Measurements from ENCODE around the gene RNF41.

RNF41 gene

GRCh38 chr12:56256326-56256960, 34.7 kb upstream of the RNF41 start:
- H3K4me3 ChIP-seq (ENCODE audit: low read depth, low read length) = no peak overlapping the region
- 0 out of 2 replicates have a peak, but pooled peaks have one; percentile 3 for TF ChIP-seq CTCF (IDR thresholded peaks at IDR 0.05; ENCODE audit: borderline replicate concordance, insufficient read depth, low read depth, low read length)

- no peak for TF ChIP-seq CTCF (IDR thresholded peaks at IDR 0.05; ENCODE audit: borderline replicate concordance, insufficient read depth, low read depth, low read length)
- no peak overlapping the region for H3K4me3 ChIP-seq (ENCODE audit: low read depth, low read length)
Observed at GRCh38 chr12:56255671-56256070, 33.9 kb upstream of the RNF41 start.

GRCh38 chr12:56253091-56253490, 31.4 kb upstream of the RNF41 start:
- no peak overlapping the region for H3K4me3 ChIP-seq (ENCODE audit: low read depth, low read length)
- TF ChIP-seq CTCF (IDR thresholded peaks at IDR 0.05; ENCODE audit: borderline replicate concordance, insufficient read depth, low read depth, low read length) = no peak

- no peak for TF ChIP-seq CTCF (IDR thresholded peaks at IDR 0.05; ENCODE audit: borderline replicate concordance, insufficient read depth, low read depth, low read length)
- H3K4me3 ChIP-seq (ENCODE audit: low read depth, low read length) = no peak overlapping the region
Observed at GRCh38 chr12:56252649-56253048, 30.9 kb upstream of the RNF41 start.

- no peak for TF ChIP-seq CTCF (IDR thresholded peaks at IDR 0.05; ENCODE audit: borderline replicate concordance, insufficient read depth, low read depth, low read length)
Observed at GRCh38 chr12:56248711-56249110, 27.0 kb upstream of the RNF41 start.

GRCh38 chr12:56247923-56248322, 26.2 kb upstream of the RNF41 start:
- no peak overlapping the region for H3K4me3 ChIP-seq (ENCODE audit: low read depth, low read length)
- TF ChIP-seq CTCF (IDR thresholded peaks at IDR 0.05; ENCODE audit: borderline replicate concordance, insufficient read depth, low read depth, low read length) = no peak

More at GRCh38 chr12:56248711-56249110, 27.0 kb upstream of the RNF41 start:
- H3K4me3 ChIP-seq (ENCODE audit: low read depth, low read length) = no peak overlapping the region

GRCh38 chr12:56244494-56244893, 22.8 kb upstream of the RNF41 start:
- no peak overlapping the region for H3K4me3 ChIP-seq (ENCODE audit: low read depth, low read length)
- TF ChIP-seq CTCF (IDR thresholded peaks at IDR 0.05; ENCODE audit: borderline replicate concordance, insufficient read depth, low read depth, low read length) = no peak

All from GM12875 (cell line).